ENCODE measurements around the gene DNHD1. TPM values are rescaled to one million over a fixed set of nuclear protein-coding genes. Genes with fewer than 3 reads are reported as not detected.
A peak's percentile ranks its signal among the peaks of the same experiment; 100 is the strongest.

DNHD1 gene
- total RNA-seq, 1 donor from 2014 or later = 5.0 TPM

DNA sequence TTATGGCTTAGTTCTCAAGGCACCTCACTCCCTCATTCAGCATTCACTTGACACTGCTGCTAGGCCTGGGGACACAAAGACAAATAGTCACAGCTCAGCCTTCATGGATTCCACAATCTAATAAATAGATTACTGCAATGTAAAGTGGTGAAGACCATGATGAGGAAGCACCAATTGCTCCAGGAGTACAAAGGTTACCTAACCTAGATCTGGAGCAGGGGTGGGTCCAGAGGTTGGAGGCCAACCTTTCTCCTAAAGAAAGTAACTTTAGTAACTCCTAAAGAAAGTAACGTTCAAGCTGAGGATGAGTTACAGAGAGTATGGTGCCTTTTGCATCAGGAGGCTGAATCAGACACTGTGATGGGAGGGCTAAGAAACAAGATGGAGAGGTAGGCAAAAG is 27.5 kb upstream of the DNHD1 start:
- no peaks in the 10 kb centered on the region for H3K36me3 Mint-ChIP-seq
- TF ChIP-seq EZH2phosphoT487 (IDR thresholded peaks at IDR 0.05) (no peak), EZH2 (IDR thresholded peaks at IDR 0.05) (no peak)
- TF ChIP-seq, protein P1, sequence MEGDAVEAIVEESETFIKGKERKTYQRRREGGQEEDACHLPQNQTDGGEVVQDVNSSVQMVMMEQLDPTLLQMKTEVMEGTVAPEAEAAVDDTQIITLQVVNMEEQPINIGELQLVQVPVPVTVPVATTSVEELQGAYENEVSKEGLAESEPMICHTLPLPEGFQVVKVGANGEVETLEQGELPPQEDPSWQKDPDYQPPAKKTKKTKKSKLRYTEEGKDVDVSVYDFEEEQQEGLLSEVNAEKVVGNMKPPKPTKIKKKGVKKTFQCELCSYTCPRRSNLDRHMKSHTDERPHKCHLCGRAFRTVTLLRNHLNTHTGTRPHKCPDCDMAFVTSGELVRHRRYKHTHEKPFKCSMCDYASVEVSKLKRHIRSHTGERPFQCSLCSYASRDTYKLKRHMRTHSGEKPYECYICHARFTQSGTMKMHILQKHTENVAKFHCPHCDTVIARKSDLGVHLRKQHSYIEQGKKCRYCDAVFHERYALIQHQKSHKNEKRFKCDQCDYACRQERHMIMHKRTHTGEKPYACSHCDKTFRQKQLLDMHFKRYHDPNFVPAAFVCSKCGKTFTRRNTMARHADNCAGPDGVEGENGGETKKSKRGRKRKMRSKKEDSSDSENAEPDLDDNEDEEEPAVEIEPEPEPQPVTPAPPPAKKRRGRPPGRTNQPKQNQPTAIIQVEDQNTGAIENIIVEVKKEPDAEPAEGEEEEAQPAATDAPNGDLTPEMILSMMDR (IDR thresholded peaks at IDR 0.05) = no peak
- Histone ChIP-seq H4K20me1 (ENCODE audit: low read depth) (no peaks in the 10 kb centered on the region), H3K4me3 (no peak overlapping the region), H3K4me1 (peaks cover 13% of the 10 kb centered on the region), H3K27ac (no peak overlapping the region), H3K9me3 (ENCODE audit: low read depth) (no peaks in the 10 kb centered on the region), H3K4me2 (peak overlapping the region; percentile 66), H3F3A (ENCODE audit: low read depth) (peaks cover 24% of the 10 kb centered on the region), H3K9ac (no peak overlapping the region), H3K36me3 (no peaks in the 10 kb centered on the region), H3K79me2 (ENCODE audit: low read depth) (peaks cover 11% of the 10 kb centered on the region), H3K27me3 (no peaks in the 10 kb centered on the region), H2AFZ (replicated peaks) (peak overlapping the region; percentile 83)
- H3K4me3 Mint-ChIP-seq = no peak overlapping the region
- no peak overlapping the region for H3K27ac Mint-ChIP-seq
- H3K9me3 Mint-ChIP-seq = no peaks in the 10 kb centered on the region
- no peak for DNase-seq (ENCODE audit: low spot score)
- H3K4me1 Mint-ChIP-seq = peaks cover 16% of the 10 kb centered on the region
- H3K27me3 Mint-ChIP-seq (ENCODE audit: insufficient read depth, low read depth) = peaks cover 4% of the 10 kb centered on the region

DNA sequence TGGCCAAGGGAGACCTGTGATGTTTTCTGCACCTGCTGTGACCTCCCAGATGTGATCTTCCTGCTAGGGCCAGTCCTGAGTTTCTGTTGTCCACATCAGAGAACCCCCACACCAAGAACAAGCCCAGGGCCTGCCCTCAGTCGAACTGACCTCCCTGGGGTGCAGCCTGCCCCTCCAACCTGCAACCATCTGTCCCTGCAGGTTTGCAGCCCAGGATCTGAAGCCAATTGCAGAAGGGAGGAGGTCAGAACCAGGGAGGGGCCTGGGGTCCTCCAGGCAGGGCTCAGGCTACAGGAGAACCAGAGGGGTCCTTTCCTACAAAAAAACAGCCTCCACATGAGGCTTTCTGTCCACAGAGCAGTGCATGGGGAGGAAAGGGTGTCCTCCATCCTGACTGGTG is 24.1 kb upstream of the DNHD1 start:
- DNase-seq (ENCODE audit: low spot score) = no peak
- peaks cover 11% of the 10 kb centered on the region for H3K79me2 ChIP-seq (ENCODE audit: low read depth)
- peaks cover 23% of the 10 kb centered on the region for H3K4me1 Mint-ChIP-seq

DNA sequence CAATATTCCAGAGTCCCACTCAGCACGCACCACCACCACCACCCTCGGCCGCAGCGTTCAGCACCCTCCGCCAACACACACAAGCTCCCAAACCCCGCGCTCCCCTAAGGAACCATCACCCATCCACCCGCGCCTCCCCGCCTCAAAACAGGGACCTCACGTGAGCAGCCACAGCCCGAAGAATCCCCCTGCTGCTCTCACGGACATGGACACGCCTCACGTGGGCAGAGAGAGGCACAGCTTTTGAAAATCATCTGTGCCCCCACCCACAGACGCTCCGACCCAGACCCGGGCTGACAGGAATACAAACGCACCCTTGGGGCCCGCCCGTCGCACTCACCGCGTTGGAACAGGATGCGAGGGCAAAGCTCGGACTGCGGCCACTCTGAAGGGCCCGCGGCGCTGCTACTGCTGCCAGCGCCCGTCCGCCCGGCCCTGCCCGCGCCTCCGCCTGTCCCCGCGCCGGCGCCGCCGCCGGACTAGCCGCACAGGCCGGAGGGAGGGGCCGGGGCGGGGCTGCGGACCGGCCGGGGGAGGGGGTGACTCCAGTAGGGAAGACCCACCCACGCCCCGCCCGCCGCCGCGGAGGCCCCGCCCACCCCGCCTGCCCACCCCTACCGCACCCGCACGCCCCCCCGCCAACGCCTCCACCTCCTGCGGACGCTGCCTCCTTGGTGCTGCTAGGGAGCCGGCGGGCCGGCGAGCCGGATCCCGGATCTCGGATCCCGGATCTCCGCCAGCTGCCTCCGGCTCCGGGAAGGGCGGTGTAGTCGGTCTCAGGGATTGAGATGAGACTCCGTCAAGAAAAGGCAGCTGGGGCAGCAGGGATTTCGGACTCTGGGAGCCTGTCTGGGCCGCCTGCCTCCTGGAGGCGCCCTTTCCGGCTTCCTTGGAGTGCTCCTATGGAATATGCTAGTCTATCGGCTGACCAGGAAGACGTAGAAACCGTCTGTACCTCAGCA is 23.3 kb upstream of the DNHD1 start, which contains the start of gene TRIM3:
TSS of gene TRIM3 (minus strand) at position 491 of the 962 bp plus-strand sequence. CDS start 8,246 bp downstream, outside the sequence.
- Histone ChIP-seq H3K4me3 (peak within 1 kb of the TSS; percentile 99), H3K27ac (peak within 1 kb of the TSS; percentile 88), H3K36me3 (no peaks in the 10 kb centered on the region), H4K20me1 (ENCODE audit: low read depth) (no peaks in the 10 kb centered on the region), H3K79me2 (ENCODE audit: low read depth) (peaks cover 11% of the 10 kb centered on the region), H3F3A (ENCODE audit: low read depth) (peaks cover 40% of the 10 kb centered on the region), H3K4me2 (peak within 1 kb of the TSS; percentile 100), H3K9me3 (ENCODE audit: low read depth) (no peaks in the 10 kb centered on the region), H3K4me1 (peaks cover 13% of the 10 kb centered on the region), H3K27me3 (no peaks in the 10 kb centered on the region), H3K9ac (peak within 1 kb of the TSS; percentile 52), H2AFZ (replicated peaks) (peak within 1 kb of the TSS; percentile 100)
- peaks cover 23% of the 10 kb centered on the region for H3K4me1 Mint-ChIP-seq
- H3K27ac Mint-ChIP-seq = peak within 1 kb of the TSS; percentile 87
- peaks cover 6% of the 10 kb centered on the region for H3K27me3 Mint-ChIP-seq (ENCODE audit: insufficient read depth, low read depth)
- H3K4me3 Mint-ChIP-seq = peak within 1 kb of the TSS; percentile 93
- peaks cover 10% of the 10 kb centered on the region for H3K36me3 Mint-ChIP-seq
- H3K9me3 Mint-ChIP-seq = no peaks in the 10 kb centered on the region
- peak; percentile 97 for DNase-seq (ENCODE audit: low spot score)
- TF ChIP-seq, protein P1 (IDR thresholded peaks at IDR 0.05) = peak; percentile 49
- no peak for TF ChIP-seq EZH2 (IDR thresholded peaks at IDR 0.05)

More for the DNA sequence above, 24.1 kb upstream of the DNHD1 start:
- Histone ChIP-seq H3K4me2 (peak overlapping the region; percentile 100), H3K27me3 (no peaks in the 10 kb centered on the region), H3K36me3 (no peaks in the 10 kb centered on the region), H3K4me1 (peaks cover 13% of the 10 kb centered on the region), H3K4me3 (peak overlapping the region; percentile 99), H3K9me3 (ENCODE audit: low read depth) (no peaks in the 10 kb centered on the region), H3K9ac (peak overlapping the region; percentile 14), H3F3A (ENCODE audit: low read depth) (peaks cover 41% of the 10 kb centered on the region), H2AFZ (replicated peaks) (no peak overlapping the region), H3K27ac (no peak overlapping the region), H4K20me1 (ENCODE audit: low read depth) (no peaks in the 10 kb centered on the region)
- no peak overlapping the region for H3K27ac Mint-ChIP-seq
- peaks cover 8% of the 10 kb centered on the region for H3K36me3 Mint-ChIP-seq
- TF ChIP-seq EZH2phosphoT487 (IDR thresholded peaks at IDR 0.05) (no peak), EZH2 (IDR thresholded peaks at IDR 0.05) (no peak)
- TF ChIP-seq, protein P1 (IDR thresholded peaks at IDR 0.05) = no peak
- H3K4me3 Mint-ChIP-seq = peak overlapping the region; percentile 93
- no peaks in the 10 kb centered on the region for H3K9me3 Mint-ChIP-seq
- H3K27me3 Mint-ChIP-seq (ENCODE audit: insufficient read depth, low read depth) = peaks cover 6% of the 10 kb centered on the region

Measured in neural progenitor cell (in vitro differentiated cells).